HG03442 (cell line): ENCODE results near the gene ARHGAP40.
"Not testable (repeated sequence)": the region's sequence is repeated elsewhere in the genome, so short reads cannot be mapped to it uniquely, and the experiment has no call there.

ENCODE experiments used
- ATAC-seq: cut with Tn5 transposase; IDR thresholded peaks from one replicate; pipeline ENCODE4 v1.9.1; 2021; ENCODE audit warnings: mild to moderate bottlenecking, moderate library complexity; ENCODE audit not compliant: unreplicated experiment

Gene ARHGAP40

GRCh38 chr20:38586181-38586525, 15.5 kb upstream of the ARHGAP40 start:
- no peak for ATAC-seq

- no peak for ATAC-seq
These were observed 13.3 kb upstream of the ARHGAP40 start for GRCh38 chr20:38588303-38588702.

- no peak for ATAC-seq
These were observed 12.3 kb upstream of the ARHGAP40 start for GRCh38 chr20:38589351-38589750.

- ATAC-seq: no peak
These were observed 11.5 kb upstream of the ARHGAP40 start for GRCh38 chr20:38589967-38590675.

GRCh38 chr20:38590676-38591473, 10.7 kb upstream of the ARHGAP40 start:
- ATAC-seq: no peak

GRCh38 chr20:38591474-38592410, 9.9 kb upstream of the ARHGAP40 start:
- no peak for ATAC-seq

- ATAC-seq: not testable (repeated sequence)
These were observed 9.2 kb upstream of the ARHGAP40 start for GRCh38 chr20:38592411-38592790.

- ATAC-seq: not testable (repeated sequence)
These were observed 7.3 kb upstream of the ARHGAP40 start for GRCh38 chr20:38594281-38594680.

- not testable (repeated sequence) for ATAC-seq
These were observed 5.7 kb upstream of the ARHGAP40 start for GRCh38 chr20:38595886-38596285.

- ATAC-seq: no peak
These were observed 2.2 kb upstream of the ARHGAP40 start for GRCh38 chr20:38599410-38599882.

GRCh38 chr20:38600057-38600456, 1.6 kb upstream of the ARHGAP40 start:
- no peak for ATAC-seq

GRCh38 chr20:38602185-38602581, 574 bp downstream of the ARHGAP40 start:
- ATAC-seq: no peak

GRCh38 chr20:38603286-38603685, 1.7 kb downstream of the ARHGAP40 start:
- no peak for ATAC-seq

- no peak for ATAC-seq
These were observed 3.3 kb downstream of the ARHGAP40 start for GRCh38 chr20:38604873-38605303.

GRCh38 chr20:38607351-38607750, 5.7 kb downstream of the ARHGAP40 start:
- no peak for ATAC-seq

- ATAC-seq: no peak
These were observed 6.6 kb downstream of the ARHGAP40 start for GRCh38 chr20:38608188-38608587.

- no peak for ATAC-seq
These were observed 8.2 kb downstream of the ARHGAP40 start for GRCh38 chr20:38609815-38610214.

GRCh38 chr20:38610521-38610920, 8.9 kb downstream of the ARHGAP40 start:
- no peak for ATAC-seq

GRCh38 chr20:38612751-38613515, 11.3 kb downstream of the ARHGAP40 start:
- no peak for ATAC-seq

- no peak for ATAC-seq
These were observed 13.7 kb downstream of the ARHGAP40 start for GRCh38 chr20:38615283-38615682.
